Stimulated activated CD4-positive, alpha-beta T cell treated with anti-CD3 and anti-CD28 coated beads, Interleukin-12 subunit alpha, Interleukin-12 subunit beta, amount 100 ng/mL, for 48 hours (primary cell): Measurements from ENCODE around the gene ARF3.
A peak's percentile ranks its signal among the peaks of the same experiment; 100 is the strongest.

Source experiments
- DNase-seq, 3 donors: peaks; one replicate each; pipeline ENCODE4 v3.0.0-alpha.2; 2020; ENCODE audit warnings: low read depth in 2 of 3, low spot score in 1 of 3

Gene ARF3

DNA sequence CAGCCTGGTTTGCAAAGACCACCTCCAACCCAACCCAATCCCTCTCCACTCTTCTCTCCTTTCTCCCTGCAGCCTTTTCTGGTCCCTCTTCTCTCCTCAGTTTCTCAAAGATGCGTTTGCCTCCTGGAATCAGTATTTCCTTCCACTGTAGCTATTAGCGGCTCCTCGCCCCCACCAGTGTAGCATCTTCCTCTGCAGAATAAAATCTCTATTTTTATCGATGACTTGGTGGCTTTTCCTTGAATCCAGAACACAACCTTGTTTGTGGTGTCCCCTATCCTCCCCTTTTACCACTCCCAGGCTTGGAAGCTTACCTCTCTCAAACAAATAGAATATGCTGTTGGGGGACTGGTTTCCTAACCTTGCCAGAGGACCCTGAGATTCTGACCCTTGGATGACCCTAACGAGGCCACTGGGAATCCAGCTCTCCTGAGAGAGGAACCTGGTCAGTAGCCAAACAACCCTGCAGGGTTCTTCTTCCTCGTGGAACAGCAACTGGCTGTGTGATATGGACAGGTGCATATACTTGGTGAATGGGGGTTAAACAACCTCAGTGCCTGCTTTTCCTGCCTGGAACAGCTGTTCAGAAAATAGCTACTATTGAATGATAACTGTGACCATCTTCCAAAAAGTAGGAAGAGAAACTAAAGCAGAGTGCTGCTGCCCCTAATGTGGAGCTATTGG, 25.3 kb upstream of the ARF3 start:
- DNase-seq, result no peak

DNA sequence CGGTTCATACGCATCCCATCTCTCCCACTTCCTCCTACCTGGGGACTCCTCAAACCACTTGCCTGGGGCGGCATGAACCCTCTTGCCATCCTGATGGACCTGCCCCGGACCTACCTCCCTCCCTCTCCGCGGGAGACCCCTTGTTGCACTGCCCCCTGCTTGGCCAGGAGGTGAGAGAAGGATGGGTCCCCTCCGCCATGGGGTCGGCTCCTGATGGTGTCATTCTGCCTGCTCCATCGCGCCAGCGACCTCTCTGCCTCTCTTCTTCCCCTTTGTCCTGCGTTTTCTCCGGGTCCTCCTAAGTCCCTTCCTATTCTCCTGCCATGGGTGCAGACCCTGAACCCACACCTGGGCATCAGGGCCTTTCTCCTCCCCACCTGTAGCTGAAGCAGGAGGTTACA, 24.5 kb upstream of the ARF3 start:
- no peak for DNase-seq

GRCh38 chr12:48980953-48981756, 23.9 kb upstream of the ARF3 start:
- DNase-seq, result no peak

GRCh38 chr12:48980389-48980952, 23.2 kb upstream of the ARF3 start:
- no peak for DNase-seq

DNA sequence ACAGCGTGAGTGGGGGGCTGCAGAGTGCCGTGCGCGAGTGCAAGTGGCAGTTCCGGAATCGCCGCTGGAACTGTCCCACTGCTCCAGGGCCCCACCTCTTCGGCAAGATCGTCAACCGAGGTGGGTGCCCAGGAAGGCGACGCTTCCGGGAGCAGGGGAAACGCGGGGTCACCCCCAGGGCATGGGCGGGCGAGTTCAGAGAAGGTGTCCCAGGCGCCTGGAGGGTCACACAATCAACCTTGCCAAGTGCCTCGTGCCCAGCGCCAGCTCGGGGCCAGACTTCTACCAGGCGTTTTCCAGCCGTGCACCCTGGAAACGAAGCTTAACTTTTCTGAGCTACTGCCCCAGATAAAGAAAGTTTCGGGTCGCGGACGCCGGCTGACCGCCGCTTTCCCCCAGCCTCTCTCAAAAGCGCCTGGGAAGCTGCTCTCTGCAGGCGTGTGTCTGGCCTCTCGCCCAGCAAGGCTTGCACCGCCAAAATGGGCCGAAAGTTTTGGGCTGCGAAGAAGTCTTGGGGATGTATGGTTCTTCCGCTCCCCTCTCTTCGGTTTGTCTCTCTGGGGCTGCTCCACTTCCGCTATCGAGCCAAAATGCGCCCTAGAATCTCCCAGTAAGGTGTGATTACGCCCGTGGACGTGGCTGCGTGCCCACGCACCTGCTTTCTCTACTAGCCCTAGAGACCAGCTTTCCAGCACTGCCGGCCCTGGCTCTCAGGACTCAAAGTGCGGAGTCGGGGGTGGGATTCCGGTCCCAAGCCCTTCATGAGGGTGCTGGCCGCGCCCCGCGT, 22.5 kb upstream of the ARF3 start:
- DNase-seq, result no peak

- DNase-seq, result no peak
Measured at GRCh38 chr12:48978741-48979601, 21.7 kb upstream of the ARF3 start.

DNA sequence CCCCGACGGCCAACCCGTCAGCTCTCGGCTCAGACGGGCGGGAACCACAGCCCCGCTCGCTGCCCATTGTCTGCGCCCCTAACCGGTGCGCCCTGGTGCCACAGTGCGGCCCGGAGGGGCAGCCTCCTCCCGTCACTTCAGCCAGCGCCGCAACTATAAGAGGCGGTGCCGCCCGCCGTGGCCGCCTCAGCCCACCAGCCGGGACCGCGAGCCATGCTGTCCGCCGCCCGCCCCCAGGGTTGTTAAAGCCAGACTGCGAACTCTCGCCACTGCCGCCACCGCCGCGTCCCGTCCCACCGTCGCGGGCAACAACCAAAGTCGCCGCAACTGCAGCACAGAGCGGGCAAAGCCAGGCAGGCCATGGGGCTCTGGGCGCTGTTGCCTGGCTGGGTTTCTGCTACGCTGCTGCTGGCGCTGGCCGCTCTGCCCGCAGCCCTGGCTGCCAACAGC, 21.0 kb upstream of the ARF3 start, which contains the start of gene WNT1:
Gene WNT1 (plus strand): TSS at position 32 of the 450 bp plus-strand sequence. CDS start 329 bp downstream, at position 361.
- DNase-seq, result no peak

GRCh38 chr12:48977290-48978281, 20.3 kb upstream of the ARF3 start:
- peak; percentile 69 to 84 (median 76) for DNase-seq

DNA sequence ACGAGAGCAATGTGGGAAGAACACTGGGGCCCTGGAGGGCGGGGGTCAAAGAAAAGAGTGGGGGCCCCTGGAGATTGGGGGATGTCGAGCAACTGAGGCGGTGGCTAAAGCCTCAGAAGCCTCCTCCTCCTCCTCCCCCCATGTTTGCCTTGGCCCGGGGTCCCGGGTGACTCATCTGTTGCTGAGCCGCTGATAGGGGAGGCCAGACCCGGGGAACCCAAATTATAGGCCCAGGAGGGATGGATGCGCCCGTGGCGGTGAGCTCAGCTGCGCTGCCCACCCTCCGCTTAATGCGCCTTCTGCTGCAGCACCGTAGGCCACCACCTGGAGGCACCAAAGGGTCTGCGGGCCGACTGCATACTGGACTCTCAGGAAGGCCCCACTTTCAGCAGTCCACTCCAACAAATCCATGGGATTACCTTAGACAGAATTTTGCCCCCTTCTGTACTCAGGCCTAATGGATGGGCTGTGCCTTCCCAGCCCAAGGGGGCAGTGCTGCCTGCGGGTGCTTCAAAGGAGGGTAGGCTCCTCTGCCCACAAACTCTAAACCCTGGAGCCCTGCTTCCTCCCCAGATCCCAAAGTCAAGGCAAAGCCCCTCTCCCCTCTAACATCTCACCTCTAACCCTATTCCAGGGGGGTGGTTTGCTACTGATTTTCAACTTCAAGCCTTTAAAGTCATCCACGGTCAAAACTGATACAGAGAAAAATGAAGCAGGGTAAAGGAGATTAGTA, 16.8 kb upstream of the ARF3 start:
- DNase-seq, result no peak

- no peak for DNase-seq
Measured at GRCh38 chr12:48973531-48973930, 16.2 kb upstream of the ARF3 start.

- no peak for DNase-seq
Measured at GRCh38 chr12:48972952-48973483, 15.7 kb upstream of the ARF3 start.

- no peak for DNase-seq
Measured at GRCh38 chr12:48972213-48972951, 15.1 kb upstream of the ARF3 start.

GRCh38 chr12:48970702-48971334, 13.5 kb upstream of the ARF3 start:
- DNase-seq, result no peak

- DNase-seq, result no peak
Measured at GRCh38 chr12:48969833-48970701, 12.8 kb upstream of the ARF3 start.

- DNase-seq, result no peak
Measured at GRCh38 chr12:48969160-48969771, 12.0 kb upstream of the ARF3 start.

GRCh38 chr12:48968467-48968866, 11.2 kb upstream of the ARF3 start:
- no peak for DNase-seq
